Superior temporal gyrus (tissue), 1 donor: Measurements from ENCODE around the gene MAPT.

Experiments used
- DNase-seq: peaks from one replicate; pipeline ENCODE4 v3.0.0-alpha.2; 2016; ENCODE audit errors: extremely low spot score

MAPT gene

GRCh38 chr17:46053911-46054534 lies 159.7 kb downstream of the MAPT start:
- DNase-seq: no peak

DNA sequence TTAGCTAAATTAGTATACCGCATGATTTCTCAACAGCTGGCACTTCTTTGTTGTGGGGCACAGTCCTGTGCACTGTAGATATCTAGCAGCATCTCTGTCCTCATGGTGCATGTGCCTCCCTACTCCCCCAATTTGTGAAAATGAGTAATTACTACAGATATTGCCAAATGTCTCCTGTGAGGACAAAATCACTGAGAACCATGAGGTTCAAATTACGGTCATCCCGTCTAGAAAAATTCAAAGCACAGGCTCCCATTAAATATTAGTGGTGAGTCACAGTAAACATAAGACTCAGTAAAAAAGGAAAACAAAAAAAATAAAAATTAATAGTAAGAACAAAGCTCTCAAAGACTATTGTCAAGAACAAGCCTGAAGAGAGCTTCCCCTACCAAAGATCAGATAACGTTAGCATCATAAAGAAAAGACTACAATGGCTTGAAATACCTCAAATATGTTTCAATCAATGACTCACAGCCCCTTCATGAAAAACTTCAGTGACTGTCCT lies 162.5 kb downstream of the MAPT start:
- no peak for DNase-seq

DNA sequence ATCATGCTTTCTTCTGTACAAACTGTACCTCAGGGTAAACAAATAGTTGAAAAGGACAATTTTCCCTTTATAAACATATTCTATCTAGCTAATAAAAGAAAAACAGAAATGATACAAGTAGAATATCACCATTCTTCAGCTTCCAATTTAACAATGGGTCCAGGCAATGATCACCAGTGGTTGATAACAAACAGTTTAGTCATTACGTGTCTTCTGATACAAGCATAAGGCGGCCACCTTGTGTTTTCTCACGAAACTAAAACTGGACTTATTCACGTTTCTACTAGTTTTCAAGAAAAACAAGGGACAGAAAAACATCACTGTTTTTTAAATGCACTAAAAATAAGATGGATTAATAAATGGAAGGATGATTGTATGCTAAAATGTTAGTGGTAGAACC lies 163.0 kb downstream of the MAPT start:
- no peak for DNase-seq

DNA sequence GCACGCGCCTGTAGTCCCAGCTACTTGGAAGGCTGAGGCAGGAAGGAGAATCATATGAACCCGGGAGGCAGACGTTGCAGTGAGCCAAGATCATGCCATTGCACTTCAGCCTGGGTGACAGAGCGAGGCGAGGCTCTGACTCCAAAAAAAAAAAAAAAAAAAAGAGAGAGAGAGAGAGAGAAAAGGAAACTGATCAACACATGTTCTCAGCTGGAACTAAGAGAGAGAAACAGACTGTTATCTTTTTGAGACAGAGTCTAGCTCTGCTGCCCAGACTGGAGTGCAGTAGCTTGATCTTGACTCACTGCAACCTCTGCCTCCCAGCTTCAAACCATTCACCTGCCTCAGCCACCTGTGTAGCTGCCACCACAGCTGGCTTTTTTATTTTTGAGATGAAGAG lies 165.1 kb downstream of the MAPT start:
- DNase-seq: no peak

DNA sequence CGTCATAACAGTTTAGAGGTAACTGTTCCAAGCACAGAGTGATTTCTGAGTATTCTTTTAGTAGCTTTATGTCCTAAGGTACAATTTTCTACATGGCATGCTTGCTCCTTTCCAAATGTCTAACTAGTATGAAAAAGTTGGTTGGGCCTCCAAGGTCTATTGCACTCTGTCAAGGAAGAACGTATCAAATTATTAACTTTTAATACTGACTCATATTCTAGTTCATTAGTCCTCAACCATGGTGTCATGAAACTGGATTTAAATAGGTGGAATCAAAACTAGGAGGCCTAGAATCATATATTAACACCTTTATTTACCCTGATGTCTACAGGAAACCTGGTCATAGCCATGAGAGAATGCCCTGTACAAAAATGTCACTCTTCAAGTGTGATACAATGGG lies 166.1 kb downstream of the MAPT start:
- no peak for DNase-seq

DNA sequence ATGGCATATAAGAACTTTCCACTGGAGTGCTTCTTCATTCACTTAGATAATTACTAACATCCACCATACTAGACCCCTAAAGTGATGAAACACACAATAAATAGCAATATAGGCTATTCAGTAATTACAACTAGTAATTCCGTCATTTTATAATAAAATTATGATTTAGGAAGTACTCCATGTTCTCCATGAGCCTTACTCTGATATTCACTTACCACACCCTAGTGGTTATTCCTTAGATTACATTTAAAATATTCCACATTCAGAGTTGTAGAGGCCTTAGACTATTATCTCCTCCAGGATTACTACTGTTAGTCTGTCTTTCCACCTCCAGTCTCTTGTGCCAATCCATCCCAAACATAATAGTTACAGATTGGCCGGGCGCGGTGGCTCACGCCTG lies 167.1 kb downstream of the MAPT start:
- DNase-seq: no peak

DNA sequence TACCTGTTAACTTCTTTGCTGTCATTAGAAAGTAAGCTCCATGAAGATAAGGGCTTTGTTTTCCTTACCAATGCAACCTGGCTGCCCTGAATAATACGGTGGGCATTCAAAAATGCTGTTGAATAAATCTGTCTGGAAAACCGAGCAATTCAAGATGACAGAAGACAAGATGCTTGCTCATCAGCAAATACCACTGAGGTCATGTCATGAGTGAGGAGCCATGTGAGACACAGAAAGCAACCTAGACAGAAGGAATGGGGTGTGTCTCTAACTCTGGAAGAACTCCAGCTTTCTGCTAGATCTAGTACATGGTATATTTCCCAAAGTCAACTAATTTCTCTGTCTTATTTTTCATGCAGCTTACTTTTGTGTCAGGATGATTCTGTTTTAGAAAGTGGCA lies 168.9 kb downstream of the MAPT start:
- DNase-seq: no peak

- DNase-seq: no peak
Observed at GRCh38 chr17:46064460-46064859, 170.1 kb downstream of the MAPT start.

- DNase-seq: no peak
Observed at GRCh38 chr17:46071796-46072195, 177.4 kb downstream of the MAPT start.

- DNase-seq: no peak
Observed at GRCh38 chr17:46072998-46073397, 178.6 kb downstream of the MAPT start.

DNA sequence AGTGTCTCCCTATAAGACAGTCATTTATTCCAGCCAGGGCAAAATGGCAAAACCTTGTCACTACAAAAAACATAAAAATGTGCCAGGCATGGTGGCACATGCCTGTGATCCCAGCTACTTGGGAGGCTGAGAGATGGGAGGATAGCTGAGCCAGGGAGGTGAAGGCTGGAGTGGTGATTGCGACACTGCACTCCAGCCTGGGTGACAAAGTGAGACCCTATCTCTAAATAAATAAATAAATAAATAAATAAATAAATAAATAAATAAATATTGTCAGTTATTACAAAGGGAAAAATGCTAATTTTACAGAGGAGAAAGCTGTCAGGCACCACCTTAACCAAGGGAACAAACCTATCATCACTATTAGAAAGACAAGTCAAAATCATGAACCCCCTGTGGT lies 180.2 kb downstream of the MAPT start:
- DNase-seq: no peak
